HG02588 (cell line): ENCODE data around the gene LHFPL2.

Source experiments
- ATAC-seq: cut with Tn5 transposase; IDR thresholded peaks from one replicate; pipeline ENCODE4 v1.9.1; 2021; ENCODE audit warnings: mild to moderate bottlenecking, moderate library complexity; ENCODE audit not compliant: unreplicated experiment

LHFPL2 gene

DNA sequence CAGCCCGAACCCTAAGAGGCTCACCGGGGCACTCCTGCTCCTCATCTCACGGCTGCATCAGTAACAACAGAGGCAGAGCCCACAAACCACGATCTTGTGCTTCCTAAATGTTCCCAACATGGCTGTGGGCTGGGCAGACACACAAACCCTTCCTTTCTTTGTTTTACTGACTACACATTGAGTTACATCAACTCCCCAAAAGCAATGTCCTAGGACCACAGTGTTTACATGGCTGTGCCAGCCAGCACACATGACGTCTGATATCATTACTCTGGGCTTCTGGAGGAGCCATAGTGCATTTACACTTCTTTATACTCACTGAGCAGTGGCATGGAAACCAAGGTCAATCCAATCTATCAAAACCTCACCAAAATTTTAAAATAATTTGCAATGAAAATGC is 101.4 kb downstream of the LHFPL2 start:
- ATAC-seq, result no peak

DNA sequence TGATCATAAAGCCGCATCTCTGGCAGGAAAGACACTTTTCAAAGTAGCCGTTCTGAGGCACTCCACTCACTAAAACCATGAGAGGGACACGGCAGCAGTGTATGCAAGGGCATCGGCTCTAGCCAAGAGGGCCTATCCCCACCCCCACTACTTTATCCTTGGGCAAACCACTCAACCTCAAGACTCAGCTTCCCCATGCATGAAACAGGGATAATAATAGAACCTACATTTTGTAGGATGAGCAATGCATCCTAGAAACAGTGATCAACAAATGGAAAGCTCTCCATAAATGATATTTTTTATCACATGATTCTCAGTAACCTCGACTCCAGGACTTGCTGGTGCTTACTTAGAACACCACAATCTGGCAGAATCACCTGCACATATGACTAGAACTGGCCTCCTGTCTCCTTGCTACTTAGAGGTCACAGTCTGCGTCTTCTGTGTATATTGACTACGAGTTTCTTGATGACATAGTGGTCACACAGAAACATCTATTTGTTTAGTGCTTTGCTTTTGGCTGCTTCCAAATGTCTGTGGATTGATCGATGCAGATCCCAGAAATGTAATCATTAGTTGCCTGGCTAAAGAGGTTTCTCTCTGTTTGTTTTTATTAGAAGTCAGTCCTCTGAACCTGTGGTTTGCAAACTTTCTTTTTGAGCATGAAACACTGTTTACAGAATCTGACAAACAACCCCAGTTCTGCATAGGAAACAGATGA is 102.1 kb downstream of the LHFPL2 start:
- no peak for ATAC-seq

DNA sequence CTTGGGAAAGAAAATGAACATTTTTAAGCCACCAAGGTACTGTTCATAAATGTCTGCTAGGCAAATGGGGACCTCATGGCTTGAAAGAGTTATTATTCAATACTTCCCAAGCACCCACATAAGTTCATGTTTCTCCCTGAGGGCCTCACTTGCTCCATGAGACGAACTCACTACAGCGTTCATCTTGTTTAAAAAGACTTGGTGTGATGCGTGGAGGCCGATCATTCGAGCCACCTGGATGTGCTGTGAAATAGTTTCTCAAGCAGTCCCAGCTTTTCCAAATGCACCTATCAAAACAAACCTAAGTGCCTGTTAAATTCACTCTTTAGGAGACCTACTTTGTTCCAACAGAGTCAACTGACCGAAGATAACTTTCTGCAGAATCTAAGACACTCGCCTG is 103.2 kb downstream of the LHFPL2 start:
- no peak for ATAC-seq

DNA sequence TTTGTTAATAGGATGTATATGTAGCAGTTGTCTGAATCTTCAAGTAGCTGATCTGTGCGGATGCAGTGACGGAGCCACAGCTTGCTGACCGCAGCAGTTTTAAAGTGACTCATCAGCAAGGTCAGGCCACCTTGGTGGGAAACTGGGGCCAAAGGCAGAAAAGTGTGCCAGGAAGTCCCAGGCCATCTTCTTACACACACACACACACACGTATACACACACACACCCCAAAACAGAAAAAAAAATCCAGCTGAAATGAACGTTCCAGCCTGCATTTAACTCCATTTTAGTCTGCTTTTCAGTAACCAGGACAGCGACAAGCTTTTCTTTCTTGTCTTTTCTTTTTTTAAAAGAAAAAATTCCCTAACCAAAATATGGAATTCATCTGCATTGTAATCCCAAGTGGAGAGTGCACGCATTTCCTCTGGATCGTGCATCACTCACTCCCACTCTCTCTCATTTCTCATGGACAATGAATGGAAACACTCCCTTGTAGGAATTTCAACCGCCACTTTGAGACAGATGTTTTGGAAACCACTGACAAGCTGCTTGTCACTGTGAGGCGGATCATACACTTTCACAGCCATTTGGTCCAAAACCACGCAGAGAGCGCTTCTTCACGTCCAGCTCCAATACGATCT is 103.9 kb downstream of the LHFPL2 start:
- ATAC-seq, result no peak

DNA sequence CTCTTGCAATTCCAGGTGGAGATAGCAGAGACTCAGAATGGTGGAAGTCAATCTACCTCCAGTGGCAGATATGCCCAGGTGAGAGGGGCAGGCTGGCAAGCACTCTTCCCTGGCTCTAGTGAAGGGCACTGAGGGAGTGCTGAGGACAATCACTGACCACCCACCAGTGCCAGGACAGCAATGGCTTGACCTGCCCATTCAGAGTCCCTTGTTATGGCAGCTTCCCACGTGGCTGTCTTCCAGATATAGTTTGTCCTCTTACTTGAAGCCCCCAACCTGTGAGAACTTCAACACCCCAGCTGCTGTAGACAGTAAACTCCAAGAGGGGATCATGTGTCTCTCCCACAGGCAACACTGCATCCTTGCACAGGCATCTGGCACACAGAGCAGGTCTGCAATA is 104.7 kb downstream of the LHFPL2 start:
- no peak for ATAC-seq

DNA sequence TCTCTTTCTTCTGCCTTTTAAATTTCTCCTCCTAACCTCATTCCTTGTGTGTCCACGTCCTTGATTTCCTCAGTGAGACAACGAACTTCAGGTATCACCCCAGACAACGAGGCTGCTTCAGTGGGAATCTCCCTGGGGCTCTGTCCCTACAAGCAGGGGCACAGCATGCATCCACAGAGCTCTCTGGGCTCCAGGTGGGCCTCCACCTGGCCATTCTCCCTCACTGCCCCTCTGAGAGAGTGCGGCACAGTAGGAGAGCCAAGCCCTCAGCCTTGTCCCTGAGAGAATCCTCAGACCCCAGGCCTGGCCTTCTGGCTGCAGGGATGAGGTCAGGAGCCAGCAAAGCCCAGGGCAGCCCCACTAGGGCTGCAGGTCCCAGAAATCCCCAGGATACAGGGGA is 105.3 kb downstream of the LHFPL2 start:
- no peak for ATAC-seq

DNA sequence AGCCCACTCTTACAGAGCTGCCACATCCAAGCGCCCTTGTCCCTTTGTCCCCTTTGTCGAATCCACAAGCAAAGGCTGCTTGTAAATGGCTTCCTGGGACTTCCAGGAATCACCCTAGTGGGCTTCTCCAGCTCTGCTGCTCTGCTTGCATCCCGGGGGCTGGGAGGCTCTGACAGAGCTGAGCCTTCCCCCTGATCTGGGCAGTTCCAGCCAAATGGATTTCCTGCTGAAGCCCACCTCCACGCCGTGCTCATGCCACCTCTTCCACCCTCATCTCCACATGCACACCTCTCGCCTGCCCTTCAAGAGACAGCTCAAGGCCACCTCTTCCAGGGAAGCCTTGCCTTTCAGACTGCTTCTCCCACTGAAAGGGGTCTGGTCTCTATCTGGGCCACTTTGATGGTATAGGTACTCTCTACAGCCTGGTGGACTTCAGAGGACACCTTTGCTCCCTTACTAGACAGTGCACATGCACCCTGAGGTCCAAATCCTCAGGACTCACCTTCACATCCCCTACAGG is 106.2 kb downstream of the LHFPL2 start:
- ATAC-seq, result no peak

DNA sequence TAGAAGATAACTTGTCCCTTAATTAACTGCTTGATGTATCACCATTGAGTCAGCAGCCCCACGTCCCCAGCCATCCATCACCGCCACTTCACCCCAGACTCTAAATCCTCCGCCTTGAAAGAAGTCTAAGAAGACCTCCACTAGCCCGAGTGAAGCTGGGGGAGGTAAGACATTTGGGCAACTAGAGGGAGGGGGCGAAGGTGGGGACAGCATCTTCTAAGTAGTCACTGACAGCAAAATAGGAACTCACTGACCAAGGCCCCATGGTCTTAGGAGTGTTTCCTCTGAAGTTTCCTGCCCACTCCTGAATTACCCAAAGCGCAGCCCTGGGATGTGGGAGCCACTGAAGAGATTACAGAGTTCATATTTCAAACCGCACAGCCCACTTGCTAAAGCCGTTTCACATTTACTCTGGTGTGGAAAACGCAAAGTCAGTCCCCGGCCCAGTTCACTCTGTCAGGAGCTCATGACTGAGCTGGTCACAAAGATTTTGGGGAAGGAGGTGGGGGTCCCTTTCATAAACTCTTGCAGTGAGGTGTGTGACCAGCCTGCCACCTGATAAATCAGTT is 107.4 kb downstream of the LHFPL2 start:
- no peak for ATAC-seq

DNA sequence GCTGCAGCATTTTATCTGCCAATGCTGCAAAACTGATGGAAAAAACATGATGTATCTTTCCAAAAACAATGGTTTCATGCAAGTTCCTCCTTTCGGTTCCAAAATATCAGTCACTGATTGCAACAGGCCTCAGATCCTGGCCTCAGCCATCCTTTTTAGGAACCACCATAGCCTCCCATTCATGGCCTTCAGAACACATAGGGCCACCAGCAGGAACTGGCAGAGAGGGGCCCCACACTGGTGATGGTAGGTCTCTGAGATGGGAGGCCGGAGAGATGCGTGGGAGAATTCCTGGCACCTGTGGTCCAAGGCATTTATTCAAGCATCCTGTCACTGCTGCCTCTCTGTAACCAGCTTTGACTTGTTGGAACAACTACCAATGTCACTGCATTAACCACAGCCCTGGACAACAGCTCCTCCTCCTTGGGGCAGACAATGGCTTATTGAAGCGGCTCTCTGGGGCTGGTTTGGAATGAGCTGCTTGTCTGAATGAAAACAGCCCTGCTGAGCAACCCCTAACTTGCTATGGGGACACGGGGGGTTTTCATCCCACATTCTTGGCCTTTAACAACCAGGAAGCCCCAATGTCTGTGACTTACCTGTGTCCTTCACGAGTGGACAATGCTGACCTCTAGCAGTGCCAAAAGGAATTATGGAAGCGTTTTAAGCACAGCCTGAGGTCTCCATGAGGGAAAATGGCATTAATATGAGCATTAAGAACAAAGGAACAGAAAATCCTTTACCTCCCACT is 108.1 kb downstream of the LHFPL2 start:
- ATAC-seq, result no peak

DNA sequence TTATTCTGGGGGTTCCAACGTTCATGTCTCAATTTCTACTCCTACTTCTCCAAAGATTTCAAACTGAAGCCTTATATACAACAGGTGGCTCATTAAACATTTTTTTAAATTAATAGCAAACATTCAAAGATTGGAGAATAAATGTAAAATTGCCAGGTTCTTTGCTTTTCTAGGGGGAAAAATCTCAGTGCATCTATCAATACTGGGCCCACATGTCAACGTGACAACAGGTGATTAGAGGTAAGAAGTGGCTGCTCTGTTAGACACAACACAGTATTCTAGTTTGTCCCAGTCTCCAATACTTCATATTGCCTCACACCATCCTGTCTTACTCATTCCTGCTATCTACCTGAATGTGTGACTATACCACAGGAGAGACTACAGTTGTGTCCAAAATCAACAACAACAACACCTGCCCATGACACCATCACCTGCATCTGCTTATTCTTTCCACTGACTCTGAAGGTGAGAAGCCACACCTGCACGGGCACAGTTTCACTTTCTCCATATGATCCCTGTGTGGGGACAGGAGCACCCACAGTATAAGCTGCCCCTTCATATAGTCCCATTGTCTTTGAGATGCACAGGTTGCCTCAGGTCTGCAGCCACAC is 110.2 kb downstream of the LHFPL2 start:
- ATAC-seq, result no peak

DNA sequence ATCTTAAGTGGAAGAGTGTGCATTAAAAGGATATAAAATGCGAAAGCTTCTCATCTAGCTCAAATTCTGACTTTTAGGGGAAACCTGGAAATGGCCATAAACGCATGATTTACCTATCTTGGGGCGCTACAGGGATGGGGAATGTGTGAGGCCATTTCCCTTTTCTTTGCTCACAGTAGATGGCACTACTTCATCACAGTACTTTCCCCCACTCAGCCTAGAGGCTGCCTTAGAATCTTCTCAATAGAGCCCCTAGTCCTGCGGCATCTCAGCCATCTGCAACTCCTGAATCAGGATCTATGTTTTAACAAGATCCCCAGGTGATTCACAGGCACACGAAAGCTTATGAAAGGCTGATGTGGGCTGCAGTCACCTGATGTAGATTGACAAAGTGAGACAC is 110.8 kb downstream of the LHFPL2 start:
- peak; percentile 62 for ATAC-seq

DNA sequence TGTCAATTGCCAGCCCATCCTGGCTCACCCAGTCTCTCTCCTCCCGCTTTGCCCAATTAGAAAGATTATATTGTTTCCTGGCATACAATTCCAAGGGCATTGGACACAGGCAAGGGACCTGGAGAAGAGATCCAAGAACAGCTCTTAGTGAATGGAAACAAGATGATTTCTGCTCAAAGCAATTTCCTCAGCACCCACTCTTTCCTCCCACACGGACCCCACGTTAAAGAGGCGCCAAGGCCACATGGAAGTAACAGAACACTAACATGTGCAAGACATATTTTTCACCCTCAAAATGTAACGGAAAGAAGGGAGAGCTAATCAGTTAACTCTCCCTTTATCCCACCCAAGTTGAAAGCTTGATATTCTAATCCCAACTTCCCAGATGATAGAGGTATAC is 111.2 kb downstream of the LHFPL2 start:
- no peak for ATAC-seq

DNA sequence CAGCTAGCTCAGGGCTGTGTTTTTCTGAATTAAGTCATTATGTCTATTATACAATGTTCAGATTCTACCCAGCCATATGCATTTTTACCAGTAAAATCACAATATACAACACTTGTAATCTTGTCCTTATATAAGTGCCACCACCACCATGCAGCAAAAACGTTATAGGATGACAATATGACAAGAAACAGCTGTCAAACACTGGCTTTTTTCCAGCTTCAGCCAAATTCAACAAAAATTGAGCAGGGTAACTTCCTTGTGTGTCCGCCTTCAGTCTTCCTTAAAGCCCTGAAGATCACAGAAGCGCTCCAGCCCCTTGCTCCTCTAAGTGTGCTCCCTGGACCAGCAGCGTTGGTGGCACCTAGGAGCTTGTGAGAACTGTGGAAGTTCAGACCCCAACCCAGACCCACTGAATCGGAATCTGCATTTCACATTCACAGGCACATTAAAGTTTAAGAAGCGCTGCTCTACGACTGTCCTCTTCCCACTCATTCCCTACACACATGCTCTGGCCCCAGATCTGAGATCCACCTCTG is 111.8 kb downstream of the LHFPL2 start:
- no peak for ATAC-seq

DNA sequence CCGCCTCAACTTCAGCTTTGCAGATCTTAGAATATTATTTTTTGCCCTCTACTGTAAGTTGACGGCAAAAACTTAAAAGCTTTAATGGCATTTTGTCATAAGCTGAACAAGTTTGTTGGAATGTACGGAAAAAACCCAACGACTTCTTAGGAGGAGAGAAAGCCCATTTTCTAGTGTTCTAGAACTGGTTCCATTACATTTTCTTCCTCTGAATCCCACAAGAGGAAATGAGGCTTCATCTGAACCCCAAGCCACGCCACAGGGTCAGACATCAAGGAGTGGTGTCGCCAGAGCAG is 113.7 kb downstream of the LHFPL2 start:
- no peak for ATAC-seq

DNA sequence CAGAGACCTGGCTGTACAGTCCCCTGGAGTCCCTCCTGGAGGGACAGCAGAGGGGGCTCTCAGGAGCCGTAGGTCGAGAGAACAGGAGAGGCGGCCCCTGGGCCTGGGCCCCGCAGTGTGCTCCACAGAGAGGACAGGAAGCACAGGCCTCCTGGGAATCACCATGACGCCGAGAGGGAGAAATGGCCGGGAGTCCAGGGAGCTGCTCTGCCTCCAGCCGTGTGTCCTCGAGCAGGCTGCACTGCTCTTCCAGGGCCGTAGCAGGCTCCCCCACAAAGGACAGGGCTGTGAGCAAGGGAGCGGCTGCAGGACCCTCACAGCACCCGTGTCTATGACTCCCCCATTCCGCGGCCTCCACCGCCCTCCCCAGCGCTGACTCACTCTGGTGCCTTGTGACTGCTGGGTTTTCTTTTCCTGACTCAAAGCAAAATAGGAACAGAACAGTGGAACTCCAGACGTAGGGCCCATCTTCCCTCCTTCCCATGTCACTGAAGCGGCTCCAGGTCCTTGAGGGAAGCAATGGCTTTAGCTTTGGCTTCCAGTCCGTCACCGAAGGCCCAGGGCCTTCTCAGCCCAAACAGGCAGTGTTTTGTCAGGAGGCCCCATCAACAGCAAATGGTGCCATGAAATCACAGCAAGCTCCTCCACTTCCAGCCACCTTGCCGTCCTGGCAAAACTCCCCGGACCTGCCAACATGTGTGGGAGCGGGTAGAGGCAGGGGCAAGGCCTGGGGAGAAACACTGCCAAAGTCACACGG is 114.2 kb downstream of the LHFPL2 start:
- ATAC-seq, result no peak

DNA sequence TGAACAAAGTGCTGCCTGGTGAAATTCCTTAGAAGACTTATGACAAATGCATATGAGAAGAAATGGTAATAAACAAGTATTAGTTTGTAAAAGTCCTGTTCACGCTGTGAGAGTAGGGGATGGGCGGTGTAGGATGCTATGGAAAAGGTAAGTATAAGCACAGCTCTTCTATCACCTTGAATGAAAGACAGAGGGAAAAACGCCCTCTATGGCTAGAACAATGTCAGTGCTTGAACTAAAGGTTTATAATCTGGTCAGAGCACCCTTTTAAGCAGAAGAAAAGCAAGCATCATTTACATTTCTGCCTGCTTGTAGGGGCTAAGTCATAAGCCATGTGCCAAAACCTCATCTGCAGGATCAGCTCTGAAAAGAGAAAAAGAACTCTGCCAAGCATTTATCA is 115.2 kb downstream of the LHFPL2 start:
- no peak for ATAC-seq

DNA sequence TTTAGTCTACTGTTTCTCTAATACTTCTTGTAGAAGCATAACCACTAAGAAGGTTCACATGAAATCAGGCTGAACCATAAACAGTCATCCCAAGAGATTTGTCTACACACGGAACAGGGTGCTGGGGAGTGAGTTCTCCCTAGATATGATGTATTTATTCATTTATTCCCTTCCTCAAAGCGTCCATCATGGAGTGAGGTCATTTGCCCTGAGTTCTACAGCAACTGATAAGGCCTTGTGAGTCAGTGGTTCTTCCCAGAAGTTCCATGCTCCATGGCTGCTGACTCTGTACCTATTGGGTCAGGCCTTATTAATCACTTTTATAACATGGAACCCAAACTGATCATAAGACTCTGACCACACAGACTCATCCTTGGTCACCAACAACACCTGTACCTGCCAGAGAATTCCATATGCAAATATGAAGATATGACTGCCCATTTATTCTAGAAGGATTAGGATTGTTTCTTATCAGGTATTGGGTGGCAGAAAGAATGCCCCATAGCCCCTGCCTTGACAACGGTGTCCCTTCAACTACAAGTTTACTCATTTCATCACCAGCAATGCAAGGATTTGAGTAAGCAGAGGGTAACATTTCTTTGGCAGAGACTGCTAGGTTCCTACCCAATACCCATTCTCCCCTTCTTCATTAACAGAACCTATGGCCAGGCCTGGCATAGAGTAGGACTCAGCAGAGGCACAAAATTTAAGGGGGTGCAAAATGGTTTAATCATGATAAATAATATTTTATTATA is 118.1 kb downstream of the LHFPL2 start:
- ATAC-seq, result no peak

DNA sequence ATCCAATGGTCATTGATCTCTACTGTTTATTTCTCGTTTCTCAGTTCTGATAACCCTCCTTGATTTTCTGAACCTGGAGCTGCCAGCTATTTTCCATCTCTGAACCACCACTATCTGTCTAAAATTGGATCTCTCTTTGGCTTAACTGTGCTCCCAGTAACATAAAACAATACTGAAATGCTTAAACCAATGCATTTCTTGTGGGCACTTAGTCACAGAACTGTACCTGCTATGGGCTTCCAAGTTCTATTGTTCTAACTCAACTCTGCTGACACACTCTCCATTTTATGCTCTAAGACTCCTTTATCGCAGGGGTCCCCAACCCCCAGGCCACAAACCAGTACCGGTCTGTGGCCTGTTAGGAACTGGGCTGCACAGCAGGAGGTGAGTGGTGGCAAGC is 120.6 kb downstream of the LHFPL2 start:
- ATAC-seq, result no peak

DNA sequence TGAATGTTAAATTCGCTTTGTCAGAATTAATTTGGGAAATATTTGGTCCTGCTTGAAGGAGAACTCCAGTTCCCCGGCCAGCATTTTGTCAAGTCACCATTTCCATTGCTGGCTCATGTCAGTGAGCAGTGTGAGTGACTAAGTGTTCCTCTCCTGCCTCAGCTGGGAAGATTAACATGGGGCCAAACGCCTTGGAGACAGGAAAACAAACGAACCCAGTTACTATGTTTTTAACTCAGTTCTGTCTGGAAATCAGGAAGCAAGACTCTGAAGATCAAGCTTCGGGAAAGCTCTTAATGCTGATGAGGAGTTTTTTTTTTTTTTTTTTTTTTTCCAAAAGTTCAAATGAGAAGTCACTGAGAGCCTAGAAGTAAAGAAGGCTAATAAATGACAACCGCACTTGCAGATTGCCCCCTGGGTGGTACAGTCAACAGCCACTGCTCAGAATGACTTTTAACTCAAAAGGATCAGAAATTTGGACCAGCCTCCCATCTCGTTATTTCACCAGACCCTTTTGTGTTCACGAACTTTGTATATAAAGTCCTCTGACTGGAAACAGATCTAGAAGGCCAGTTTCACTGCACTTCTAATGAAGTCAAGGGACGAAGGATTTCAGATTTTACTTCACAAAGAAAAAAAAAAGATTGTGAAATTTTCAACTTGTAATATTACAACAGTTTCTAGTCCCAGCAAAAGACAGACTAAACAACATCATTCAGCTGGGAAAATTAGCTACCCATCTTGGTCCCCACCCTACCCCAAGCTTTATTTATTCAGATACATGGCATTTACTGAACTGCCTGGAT is 121.3 kb downstream of the LHFPL2 start:
- no peak for ATAC-seq
